DOHH2 (cell line): Measurements from ENCODE around the gene THG1L.

ENCODE experiments used
- EZH2phosphoT487 ChIP-seq: fragments of 200-600 bp; sonication (generic); IDR thresholded peaks from 2 replicates; pipeline ENCODE4 v1.6.1; 2017; ENCODE audit warnings: borderline replicate concordance, mild to moderate bottlenecking, antibody characterized with exemption, low read length, moderate library complexity, mixed read lengths
- TF ChIP-seq, protein P1 (sequence below): fragments of 200-600 bp; sonication (generic); IDR thresholded peaks from one replicate; pipeline ENCODE4 v1.5.1; 2014; ENCODE audit warnings: antibody characterized with exemption, mild to moderate bottlenecking, low read depth, low read length; ENCODE audit not compliant: poor library complexity, severe bottlenecking

DNA sequence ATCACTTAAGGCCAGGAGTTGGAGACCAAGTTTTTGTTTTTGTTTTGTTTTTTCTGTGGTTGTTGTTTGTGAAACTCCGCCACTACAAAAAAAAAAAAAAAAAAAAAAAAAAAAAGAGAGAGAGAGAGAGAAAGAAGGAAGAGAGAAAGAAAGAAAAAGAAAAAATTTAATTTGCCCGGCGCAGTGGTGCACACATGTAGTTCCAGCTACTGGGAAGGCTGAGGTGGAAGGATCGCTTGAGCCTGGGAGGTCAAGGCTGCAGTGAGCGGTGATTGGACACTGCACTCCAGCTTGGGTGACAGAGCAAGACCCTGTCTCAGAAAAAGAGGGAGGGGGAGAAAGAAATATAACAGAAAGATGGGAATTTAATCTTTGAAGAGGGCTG lies 902 bp downstream of the THG1L start:
- TF ChIP-seq, protein P1, sequence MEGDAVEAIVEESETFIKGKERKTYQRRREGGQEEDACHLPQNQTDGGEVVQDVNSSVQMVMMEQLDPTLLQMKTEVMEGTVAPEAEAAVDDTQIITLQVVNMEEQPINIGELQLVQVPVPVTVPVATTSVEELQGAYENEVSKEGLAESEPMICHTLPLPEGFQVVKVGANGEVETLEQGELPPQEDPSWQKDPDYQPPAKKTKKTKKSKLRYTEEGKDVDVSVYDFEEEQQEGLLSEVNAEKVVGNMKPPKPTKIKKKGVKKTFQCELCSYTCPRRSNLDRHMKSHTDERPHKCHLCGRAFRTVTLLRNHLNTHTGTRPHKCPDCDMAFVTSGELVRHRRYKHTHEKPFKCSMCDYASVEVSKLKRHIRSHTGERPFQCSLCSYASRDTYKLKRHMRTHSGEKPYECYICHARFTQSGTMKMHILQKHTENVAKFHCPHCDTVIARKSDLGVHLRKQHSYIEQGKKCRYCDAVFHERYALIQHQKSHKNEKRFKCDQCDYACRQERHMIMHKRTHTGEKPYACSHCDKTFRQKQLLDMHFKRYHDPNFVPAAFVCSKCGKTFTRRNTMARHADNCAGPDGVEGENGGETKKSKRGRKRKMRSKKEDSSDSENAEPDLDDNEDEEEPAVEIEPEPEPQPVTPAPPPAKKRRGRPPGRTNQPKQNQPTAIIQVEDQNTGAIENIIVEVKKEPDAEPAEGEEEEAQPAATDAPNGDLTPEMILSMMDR, result no peak
- TF ChIP-seq EZH2phosphoT487, result no peak
